Adrenal gland (tissue), 12 donors: ENCODE data around the gene ZNF48. TPM values are rescaled to one million over a fixed set of nuclear protein-coding genes. Genes with fewer than 3 reads are reported as not detected.

Experiments used
- DNase-seq, 7 donors: peaks; one replicate each; pipeline ENCODE4 v3.0.0-alpha.2; 2019 to 2020
- H3K27ac ChIP-seq, 5 donors: fragments of 200-600 bp; sonication (generic) in 4 of 5; 1 replicate in 3 of 5; 2 replicates in 2 of 5; pipeline versions ENCODE4 v1.5.1 to v1.8.0; 2016 to 2020; ENCODE audit warnings: mild to moderate bottlenecking in 1 of 5
- H3K27me3 ChIP-seq: fragments of 200-600 bp; 2 replicates; pipeline ENCODE4 v1.8.0; 2021
- H3K36me3 ChIP-seq, 2 donors: fragments of 200-600 bp; replicated peaks in 1 of 2; 1 replicate in 1 of 2; 2 replicates in 1 of 2; pipeline versions ENCODE4 v1.5.1 to v1.8.0; 2018 to 2022
- H3K4me1 ChIP-seq, 2 donors: fragments of 200-600 bp; replicated peaks in 1 of 2; 1 replicate in 1 of 2; 2 replicates in 1 of 2; pipeline versions ENCODE4 v1.5.1 to v1.8.0; 2018 to 2021
- H3K4me3 ChIP-seq, 4 donors: fragments of 200-600 bp; sonication (generic) in 3 of 4; one replicate each; pipeline ENCODE4 v1.5.1; 2016 to 2018
- H3K9me3 ChIP-seq, 3 donors: fragments of 200-600 bp; sonication (generic) in 1 of 3; replicated peaks in 1 of 3; 1 replicate in 2 of 3; 2 replicates in 1 of 3; pipeline versions ENCODE4 v1.5.1 to v1.8.0; 2016 to 2021
- CTCF ChIP-seq, 6 experiments: fragments of 450-650 bp in 4 of 6; fragments of 200-600 bp in 2 of 6; sonication (generic) in 1 of 6; IDR thresholded peaks; 1 replicate in 5 of 6; 2 replicates in 1 of 6; pipeline versions ENCODE4 v1.5.1 to v1.8.0; 2016 to 2021; ENCODE audit warnings: antibody characterized with exemption in 6 of 6, mild to moderate bottlenecking in 2 of 6, moderate library complexity in 1 of 6
- POLR2A ChIP-seq, 2 donors: fragments of 450-650 bp; IDR thresholded peaks; one replicate each; pipeline ENCODE4 v1.6.1; 2017; ENCODE audit warnings: antibody characterized with exemption in 2 of 2, mild to moderate bottlenecking in 2 of 2, moderate library complexity in 1 of 2
- WGBS, 4 donors: extraction: QIAGEN DNeasy Blood & Tissue Kit in 2 of 4; methylation state at CpG; one replicate each; pipeline versions ENCODE4 v1.1.5 to v1.1.7; 2013 to 2017; 5-methylcytosine and 5-hydroxymethylcytosine counted together
- intact Hi-C, 2 donors: fragments of 100-400 bp; cut with DNase I; formaldehyde crosslinking; loops; one replicate each; pipeline versions ENCODE4 v1.14.1 to v1.15.0; 2022 to 2023
- polyA plus RNA-seq, 3 donors: library from polyadenylated mRNA; stranded (reverse); fragments of 200-250 nt in 2 of 3; fragments of 350-450 nt in 1 of 3; fragmentation: Illumina TruSeq in 1 of 3; extraction: RNeasy Lipid Tissue Mini Kit (QIAGEN cat#74804) in 1 of 3; gene quantifications; one replicate each; pipeline ENCODE4 v1.2.3, GENCODE V29; 2013 to 2014
- total RNA-seq, 9 donors: library from RNA; depleted of rRNA in 4 of 9; stranded (reverse); fragments of >200 nt in 4 of 9; fragments of 120-200 nt in 1 of 9; fragmentation: NEBNext Ultra II Directional in 1 of 9; extraction: Animal tissue kit (Norgen Biotek cat#: 25700) in 1 of 9; gene quantifications; one replicate each; pipeline versions ENCODE4 v1.1.0 to v1.2.4, GENCODE V29; 2013 to 2023
- donor health status: healthy with polysubstance abuse.
- donor health status: Bipolar disorder and iron deficiency.
- donor health status: DM: yes; HTN: yes; CAD: no.
- donor health status: DM: no; HTN: no; CAD: no.
- donor health status: DM: no; HTN: no; CAD: no.
- donor health status: DM: yes; HTN: yes; CAD: no.

Gene ZNF48
- total and polyA plus RNA-seq, 12 donors: 2.6 to 23.8 (median 8.2) TPM

GRCh38 chr16:30398661-30399434 lies 3.6 kb downstream of the ZNF48 start:
- no peaks in the 10 kb centered on the region for H3K27me3 ChIP-seq
- H3K4me1 ChIP-seq: peaks cover 13 to 31% of the 10 kb centered on the region in 2 donors
- TF ChIP-seq CTCF (IDR thresholded peaks at IDR 0.05): no peak
- no peak for TF ChIP-seq POLR2A (IDR thresholded peaks at IDR 0.05)
- DNase-seq: no peak
- H3K4me3 ChIP-seq: no peak overlapping the region
- H3K36me3 ChIP-seq: peaks cover 0 to 17% of the 10 kb centered on the region in 2 donors
- H3K27ac ChIP-seq: peak overlapping the region in 2 of 5 donors; percentile 77 to 82
- intact Hi-C loops: no loop called here
- no peaks in the 10 kb centered on the region for H3K9me3 ChIP-seq
- WGBS, 4 donors: 56 to 77% (median 69%) methylated on average over 11 to 23 of the region's 23 CpGs

GRCh38 chr16:30399435-30400186 lies 4.4 kb downstream of the ZNF48 start:
- H3K4me1 ChIP-seq: peaks cover 5 to 26% of the 10 kb centered on the region in 2 donors
- H3K9me3 ChIP-seq: no peaks in the 10 kb centered on the region
- intact Hi-C loops: loop anchor here in 1 of 2 donors (10.0 kb wide), 2 partner anchors 65 to 295 kb away; no protein-coding TSS in a partner anchor
- DNase-seq: no peak
- H3K4me3 ChIP-seq: peak overlapping the region in 2 of 4 donors; percentile 61 to 84
- no peaks in the 10 kb centered on the region for H3K27me3 ChIP-seq
- TF ChIP-seq POLR2A (IDR thresholded peaks at IDR 0.05): no peak
- no peak for TF ChIP-seq CTCF (IDR thresholded peaks at IDR 0.05)
- H3K27ac ChIP-seq: peak overlapping the region; percentile 59 to 82 (median 72)
- peaks cover 0 to 17% of the 10 kb centered on the region in 2 donors for H3K36me3 ChIP-seq
- 10 to 15% (median 13%) methylated on average over 5 to 12 of the region's 12 CpGs for WGBS, 4 donors

GRCh38 chr16:30401768-30402425 lies 6.7 kb downstream of the ZNF48 start:
- 66 to 71% (median 69%) methylated on average over 8 of the region's 8 CpGs for WGBS, 4 donors
- intact Hi-C loops: loop anchor here in 1 of 2 donors (10.0 kb wide), 2 partner anchors 63 to 297 kb away; no protein-coding TSS in a partner anchor
- TF ChIP-seq POLR2A (IDR thresholded peaks at IDR 0.05) (no peak), CTCF (IDR thresholded peaks at IDR 0.05) (no peak)

GRCh38 chr16:30406795-30407101 lies 11.5 kb downstream of the ZNF48 start:
- WGBS, 4 donors: 11 to 18% (median 14%) methylated on average over 14 of the region's 14 CpGs
- H3K4me3 ChIP-seq: peak overlapping the region in 3 of 4 donors; percentile 28 to 60 (median 53)
- intact Hi-C loops: loop anchor here in 1 of 2 donors (10.0 kb wide), 2 partner anchors 58 to 302 kb away; no protein-coding TSS in a partner anchor
- H3K27ac ChIP-seq: peak overlapping the region; percentile 60 to 92 (median 84)
- no peak for DNase-seq
- H3K9me3 ChIP-seq: no peaks in the 10 kb centered on the region
- H3K4me1 ChIP-seq: peaks cover 18 to 29% of the 10 kb centered on the region in 2 donors
- H3K27me3 ChIP-seq: no peaks in the 10 kb centered on the region
- TF ChIP-seq POLR2A (IDR thresholded peaks at IDR 0.05) (no peak), CTCF (IDR thresholded peaks at IDR 0.05) (no peak)
- H3K36me3 ChIP-seq: no peaks in the 10 kb centered on the region

More at GRCh38 chr16:30401768-30402425, 6.7 kb downstream of the ZNF48 start:
- H3K27me3 ChIP-seq: no peaks in the 10 kb centered on the region
- H3K4me1 ChIP-seq: peaks cover 3 to 21% of the 10 kb centered on the region in 2 donors
- H3K27ac ChIP-seq: no peak overlapping the region
- no peak overlapping the region for H3K4me3 ChIP-seq
- H3K36me3 ChIP-seq: peaks cover 0 to 17% of the 10 kb centered on the region in 2 donors
- no peaks in the 10 kb centered on the region for H3K9me3 ChIP-seq
- DNase-seq: no peak
